Amniotic stem cell (primary cell): ENCODE results near the gene SEC61G.

ENCODE experiments used
- DNase-seq: peaks from one replicate; lab custom pipeline; 2025; lab: John Stamatoyannopoulos, UW

Gene SEC61G

DNA sequence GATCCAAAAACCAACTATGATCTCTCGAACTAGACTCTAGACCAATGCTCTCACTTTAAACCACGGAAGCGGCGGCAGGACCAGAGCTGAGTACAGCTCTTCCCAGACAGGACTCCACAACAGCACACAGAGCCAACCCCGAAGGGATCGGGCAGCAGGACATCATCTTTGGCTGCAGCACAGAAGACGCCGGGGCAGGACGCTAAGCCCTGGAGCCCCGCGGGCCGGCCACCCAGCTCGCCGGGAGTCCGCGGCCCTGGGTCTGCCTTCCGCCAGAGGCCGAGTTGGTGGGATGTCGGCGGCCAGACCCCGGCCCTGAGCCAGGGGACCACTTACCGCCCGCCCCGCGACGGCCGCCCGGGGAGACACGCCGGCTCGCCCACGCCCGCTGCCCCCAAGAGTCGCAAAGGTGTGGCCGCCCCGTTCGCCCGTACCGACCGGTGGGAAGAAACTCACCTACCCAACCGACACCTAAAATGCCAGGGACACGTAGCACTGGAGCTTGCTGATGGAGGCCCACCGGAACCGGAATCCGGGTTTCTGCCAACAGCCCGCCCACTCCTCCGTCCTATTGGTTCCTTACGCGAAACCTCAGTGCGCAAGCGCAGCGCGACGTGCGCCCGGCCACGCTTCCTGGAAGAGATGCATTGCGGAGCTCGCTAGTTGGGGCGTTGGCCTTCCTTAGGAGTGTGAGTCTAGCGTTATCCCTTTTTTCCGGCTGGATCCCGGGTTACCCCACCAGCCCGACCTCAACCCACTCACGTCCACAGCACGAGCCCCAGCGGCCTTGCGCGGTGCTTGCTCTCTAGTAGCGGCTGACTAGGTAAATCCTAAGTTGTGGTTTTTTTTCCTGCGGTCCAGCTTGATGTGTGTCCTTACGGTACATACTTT is at the start of gene SEC61G:
SEC61G (minus strand) TSS at position 510 of the 891 bp plus-strand sequence. CDS start 1,623 bp downstream, outside the sequence.
- peak; percentile 94 for DNase-seq

DNA sequence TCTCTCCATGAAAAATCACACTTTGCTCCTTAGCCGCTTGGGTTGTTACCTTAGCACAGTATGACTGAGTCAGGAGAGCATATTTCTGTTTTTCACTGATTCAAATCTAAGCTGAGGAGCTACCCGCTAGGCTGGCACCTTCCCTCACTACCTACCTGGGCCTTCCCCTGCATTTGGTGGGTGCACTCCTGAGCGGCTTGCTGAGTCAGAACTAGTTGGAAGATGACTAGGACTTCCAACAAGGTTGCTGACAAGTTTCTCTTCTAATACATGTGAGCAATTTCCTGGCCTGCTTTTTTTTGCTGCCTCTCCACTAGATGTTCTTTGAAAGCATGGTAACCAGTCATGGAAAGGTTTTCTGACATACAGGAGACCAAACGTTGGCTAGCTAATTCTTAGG is 43.8 kb upstream of the SEC61G start:
- DNase-seq: no peak

DNA sequence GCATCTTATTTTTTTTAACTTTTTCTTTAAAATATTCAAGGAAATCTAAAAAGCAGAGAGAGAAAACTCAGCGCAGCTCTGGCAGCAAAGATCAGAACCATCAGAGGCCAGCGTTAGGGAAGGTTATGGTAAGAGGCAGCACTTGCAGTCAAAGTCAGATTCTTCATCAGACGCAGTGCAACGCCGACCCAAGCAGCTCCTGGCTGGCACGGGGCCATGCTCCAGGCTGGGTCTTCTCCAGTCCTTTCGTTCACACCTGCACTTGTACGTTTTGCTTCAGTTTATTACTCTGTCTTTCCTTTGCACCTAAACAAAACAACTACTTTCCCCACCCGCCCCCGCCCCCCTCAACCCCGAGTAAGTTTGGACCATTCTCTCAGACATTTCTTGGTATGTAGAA is 43.1 kb upstream of the SEC61G start:
- no peak for DNase-seq

DNA sequence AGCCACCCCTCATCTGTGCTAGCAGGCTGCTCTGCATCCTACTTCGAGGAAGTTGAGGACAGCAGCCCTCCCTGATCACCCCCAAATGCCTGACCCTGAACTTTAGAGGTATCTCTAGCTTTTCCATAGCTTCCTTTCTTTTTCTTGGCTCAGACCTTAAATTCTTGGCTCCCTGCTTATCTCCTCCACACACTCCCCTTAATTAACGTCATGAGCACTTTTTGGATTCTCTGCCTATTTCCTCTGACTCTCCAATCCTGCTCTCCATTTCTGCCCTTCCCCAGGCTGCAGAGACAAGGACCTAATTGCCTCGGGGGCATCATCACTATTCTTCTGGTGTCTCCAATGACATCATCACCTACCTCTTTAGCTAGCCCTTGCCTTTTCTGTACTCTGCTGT is 40.8 kb upstream of the SEC61G start:
- no peak for DNase-seq

DNA sequence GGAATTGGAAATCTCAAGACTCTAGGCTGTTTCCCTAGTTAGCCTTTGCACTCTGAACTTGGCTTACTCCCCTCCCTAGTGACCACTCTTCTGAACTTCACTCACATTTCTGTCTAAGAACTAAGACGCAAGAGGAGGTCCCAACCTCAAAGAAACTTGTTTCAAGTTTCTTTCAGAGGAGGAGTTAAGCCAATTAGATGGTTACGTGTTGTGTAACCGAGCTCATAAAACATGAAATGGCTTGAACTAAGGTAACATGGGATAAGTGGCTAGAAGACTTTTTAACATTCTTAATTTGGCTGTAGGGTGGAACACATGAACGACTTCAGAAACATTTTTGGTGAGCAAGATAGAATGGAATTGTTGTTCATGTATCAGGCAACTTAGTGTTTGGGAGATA is 39.5 kb upstream of the SEC61G start:
- DNase-seq: no peak

DNA sequence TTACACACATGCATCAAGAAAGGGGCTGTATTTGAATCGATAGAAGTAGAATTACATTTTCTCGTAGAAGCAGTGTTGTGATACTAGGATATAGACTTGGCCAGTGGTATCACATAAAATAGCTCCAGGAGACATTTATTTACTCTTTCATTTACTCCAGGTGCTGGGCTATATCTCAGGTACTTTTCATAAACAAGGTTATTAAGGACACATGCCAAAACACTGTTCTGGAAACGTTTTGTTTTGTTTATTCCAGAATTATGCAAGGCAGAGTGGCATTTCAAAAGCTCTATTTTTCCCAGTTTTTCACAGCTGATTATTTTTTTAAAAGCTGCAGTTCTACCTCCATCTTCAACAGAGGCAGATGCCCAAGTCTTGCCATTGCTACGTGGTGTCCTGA is 37.8 kb upstream of the SEC61G start:
- DNase-seq: no peak

DNA sequence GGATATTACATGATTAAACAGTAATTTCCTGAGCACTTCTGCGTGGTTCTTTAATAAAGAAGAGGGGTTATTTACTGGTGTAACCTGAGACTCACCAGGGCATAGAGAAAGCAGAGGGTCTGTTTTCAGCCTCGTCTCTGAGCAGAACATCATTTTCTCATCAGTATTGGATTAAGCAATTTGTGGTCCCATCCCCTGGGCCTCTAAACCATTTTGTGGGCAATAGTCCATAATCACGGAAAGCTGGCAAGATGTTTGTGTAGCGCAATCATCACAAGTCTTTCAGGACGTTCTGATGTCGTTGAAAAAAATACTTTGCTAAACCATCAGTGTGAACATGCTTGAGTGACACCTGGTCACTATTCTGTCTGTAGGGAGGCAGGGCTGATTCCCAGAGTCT is 37.1 kb upstream of the SEC61G start:
- DNase-seq: no peak

DNA sequence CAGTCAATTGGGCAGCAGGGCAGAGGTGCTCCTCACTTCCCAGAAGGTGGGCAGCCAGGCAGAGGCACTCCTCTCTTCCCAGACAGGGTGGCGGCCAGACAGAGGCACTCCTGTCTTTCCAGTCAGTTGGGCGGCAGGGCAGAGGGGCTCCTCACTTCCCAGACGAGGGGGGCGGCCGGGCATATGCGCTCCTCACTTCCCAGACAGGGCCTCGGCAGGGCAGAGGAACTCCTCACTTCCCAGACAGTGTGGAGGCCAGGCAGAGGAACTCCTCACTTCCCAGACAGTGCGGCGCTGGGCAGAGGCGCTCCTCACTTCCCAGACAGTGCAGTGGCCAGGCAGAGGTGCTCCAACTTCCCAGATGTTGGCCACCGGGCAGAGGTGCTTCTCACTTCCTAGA is 33.4 kb upstream of the SEC61G start:
- no peak for DNase-seq

DNA sequence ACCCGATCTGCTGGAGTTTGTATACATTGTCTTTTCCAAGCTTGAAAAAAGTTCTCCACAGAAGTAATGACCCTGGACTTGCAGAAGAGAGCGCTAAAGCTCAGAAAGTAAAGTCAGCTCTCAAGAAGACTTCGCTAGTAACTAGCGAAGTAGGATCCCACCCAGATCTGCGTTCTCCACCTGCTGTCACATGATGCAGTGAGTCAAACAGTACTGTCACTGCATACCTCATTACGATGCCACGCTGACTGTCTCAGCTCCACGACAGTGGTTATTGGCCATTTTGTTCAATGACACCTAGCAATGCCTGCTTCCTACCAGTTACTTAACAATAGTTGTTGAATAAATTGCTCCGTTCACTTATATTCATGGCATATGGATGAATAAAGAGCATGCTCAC is 29.7 kb upstream of the SEC61G start:
- DNase-seq: peak; percentile 65

DNA sequence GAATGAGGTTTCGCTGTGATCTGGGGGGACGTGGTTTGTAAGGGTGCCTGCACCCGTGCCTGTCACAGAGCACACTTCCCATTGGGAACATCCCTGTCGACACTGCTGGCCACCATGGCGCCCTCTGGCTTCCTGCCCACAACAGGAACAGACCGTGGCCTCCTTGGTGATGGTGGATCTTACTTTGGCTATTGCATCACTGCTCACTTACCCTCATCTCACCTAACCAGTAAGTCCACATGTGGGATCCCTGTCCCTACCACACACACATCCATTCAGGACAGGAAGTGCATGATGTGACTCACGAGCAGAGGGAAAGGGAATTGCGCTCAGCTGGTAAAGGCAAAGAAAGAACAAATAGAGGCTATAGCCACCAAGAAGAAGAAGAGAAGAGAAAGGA is 26.2 kb upstream of the SEC61G start:
- no peak for DNase-seq

DNA sequence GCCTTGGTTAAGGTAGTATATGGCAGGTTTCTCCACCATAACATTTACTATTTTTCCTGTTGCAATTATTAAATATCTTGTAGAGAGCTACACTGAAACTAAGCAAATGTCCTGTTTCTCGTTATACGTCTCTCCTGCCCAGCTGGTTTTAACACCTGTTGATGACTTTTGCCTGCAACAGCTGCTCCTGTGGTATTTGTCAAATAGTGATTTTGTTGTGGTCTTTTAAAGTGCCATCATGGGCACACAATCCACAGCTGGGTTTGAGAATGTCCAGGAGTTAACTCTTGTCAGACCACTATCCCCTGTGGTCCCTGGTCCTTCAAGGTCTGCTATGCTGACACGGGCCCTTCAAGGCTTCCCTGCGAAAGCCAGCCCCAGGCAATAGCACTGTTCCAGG is 24.9 kb upstream of the SEC61G start:
- no peak for DNase-seq

DNA sequence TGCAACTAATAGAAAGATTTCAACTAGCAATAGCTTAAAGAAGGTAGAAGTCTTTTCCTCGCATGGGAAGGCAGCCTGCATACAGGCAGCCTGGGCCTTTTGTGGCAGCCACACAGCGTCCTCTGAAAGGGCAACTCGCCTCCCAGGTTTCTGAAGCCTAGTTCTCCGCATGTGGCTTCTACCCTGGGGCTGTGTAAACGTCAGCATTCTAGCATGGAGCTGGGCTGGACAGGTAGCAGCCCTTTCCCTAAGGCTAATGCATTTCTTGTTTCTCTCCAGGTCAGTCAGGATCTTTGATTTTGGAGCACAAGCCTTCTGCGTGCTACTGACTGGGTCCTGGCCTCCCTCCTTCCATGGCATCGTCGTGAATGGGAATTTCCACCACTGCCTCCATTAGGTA is 23.8 kb upstream of the SEC61G start:
- DNase-seq: no peak

DNA sequence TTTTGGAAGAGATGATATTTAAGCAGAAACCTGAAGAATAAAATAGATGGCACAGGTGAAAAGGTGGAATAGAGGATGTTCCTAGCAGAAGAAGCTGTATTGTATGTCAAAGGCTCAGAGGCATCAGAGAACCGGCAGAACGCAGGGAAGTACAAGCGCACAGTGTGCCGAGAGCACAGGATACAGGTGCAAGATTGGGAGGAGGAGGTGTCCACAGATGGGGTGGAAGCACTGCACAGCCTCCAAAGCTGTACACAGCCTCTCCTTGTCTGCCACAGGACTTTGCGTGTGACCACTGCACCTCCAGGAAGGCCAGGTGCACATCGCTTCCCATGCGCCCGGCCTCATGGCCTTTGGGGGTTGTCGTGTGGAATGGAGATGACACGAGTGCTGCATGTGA is 23.3 kb upstream of the SEC61G start:
- no peak for DNase-seq

DNA sequence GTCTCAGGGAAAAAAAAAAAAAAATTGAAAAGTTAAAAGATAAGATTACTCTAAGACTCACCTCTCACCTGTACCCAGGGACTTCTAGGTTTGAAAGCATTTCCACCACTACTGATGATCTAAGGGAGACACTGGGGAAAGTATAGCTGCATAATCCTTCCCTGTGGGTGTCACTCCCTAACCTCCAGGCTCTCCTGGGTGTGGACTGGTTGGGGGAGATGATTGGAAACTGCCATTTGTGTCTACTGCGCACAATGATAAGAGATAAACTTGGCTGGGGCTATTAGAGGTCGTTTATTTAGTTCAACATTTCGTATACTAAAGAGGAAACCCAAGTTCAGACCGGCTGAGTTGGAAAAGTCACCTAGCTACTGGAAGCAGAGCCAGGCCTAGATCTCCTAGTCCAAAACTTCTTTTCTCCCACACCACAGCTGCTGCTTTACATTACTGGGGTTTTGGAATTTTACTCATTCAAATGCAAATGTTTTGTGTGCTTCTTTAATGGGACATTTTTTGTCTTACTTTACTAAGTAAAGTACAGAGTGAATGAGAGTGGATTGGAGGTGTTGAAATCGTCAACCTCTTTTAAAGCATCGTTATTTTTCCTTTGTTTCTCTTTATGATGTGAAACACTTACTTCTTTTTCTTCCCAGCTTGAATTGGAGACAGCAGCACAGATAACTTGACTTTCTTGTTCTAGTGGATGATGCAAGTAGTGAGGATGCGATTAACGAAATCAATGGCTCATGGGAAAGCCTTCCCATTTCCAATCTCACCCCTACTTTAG is 22.3 kb upstream of the SEC61G start:
- DNase-seq: no peak

DNA sequence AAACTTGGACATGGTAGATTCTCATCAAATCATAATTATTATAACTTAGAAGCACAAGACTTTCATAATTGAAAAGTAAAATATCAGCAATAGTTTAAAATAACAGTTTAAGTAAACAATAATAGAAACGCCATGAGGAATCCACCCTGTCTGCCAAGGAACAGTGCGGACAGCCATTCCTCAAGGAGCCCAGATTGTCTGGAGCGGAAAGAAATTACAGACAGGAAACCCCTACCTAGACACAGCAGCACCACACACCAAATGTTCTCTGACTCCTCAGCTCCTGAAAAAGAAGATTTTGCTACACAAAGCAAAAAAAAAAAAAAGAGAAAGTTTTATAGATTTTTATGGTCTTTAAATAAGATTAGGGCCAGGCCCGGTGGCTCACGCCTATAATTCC is 21.5 kb upstream of the SEC61G start:
- no peak for DNase-seq

DNA sequence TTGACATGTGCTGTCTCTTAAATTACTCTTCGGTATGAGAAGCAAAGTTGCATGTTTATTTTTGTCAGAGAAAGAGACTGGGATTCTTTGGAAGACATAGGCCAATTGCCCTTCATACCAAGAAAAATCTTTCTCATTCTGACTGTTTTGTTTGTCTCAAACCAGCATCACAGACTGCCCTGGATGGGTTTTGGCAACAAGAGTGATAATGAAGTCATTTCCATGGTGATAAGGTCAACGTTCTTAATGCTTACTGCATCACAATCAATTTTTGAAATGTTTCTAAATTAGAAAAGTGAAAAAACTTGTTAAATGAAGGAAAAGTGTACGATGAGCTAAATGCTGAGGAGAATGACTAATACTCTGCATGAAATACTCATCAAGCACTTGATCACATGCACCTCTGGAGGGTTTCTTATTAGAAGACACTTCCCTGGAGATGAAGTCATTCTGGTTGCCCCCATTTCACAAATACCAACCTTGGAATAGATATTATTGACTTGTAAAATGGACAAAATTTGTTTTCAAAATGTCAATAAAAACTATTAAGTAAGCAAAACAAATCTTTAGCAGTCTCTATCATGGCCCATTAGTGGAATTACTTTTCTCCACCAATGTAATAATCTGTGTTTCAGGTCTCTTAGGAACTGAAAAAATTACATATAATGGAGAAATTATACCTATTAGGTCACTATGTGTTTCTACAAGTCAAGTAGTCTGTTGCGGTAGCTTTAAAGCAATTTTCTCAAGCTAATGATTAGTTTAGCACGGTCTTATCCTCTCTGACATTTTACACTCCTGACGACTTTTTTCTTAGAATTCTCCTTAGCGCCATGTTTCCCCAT is 19.9 kb upstream of the SEC61G start:
- no peak for DNase-seq

DNA sequence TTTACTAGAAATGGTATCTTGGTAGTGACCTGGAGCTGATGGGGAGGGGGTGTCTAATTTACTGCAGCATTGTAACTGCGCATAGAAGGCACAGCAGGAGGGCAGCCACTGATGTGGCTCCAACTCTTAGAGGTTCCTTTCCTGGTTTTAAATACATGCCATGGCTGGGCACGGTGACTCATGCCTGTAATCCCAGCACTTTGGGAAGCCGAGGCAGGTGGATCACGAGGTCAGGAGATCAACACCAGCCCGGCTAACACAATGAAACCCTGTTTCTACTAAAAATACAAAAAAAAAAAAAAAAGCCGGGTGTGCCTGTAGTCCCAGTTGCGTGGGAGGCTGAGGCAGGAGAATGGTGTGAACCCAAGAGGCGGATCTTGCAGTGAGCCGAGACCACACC is 19.2 kb upstream of the SEC61G start:
- no peak for DNase-seq

DNA sequence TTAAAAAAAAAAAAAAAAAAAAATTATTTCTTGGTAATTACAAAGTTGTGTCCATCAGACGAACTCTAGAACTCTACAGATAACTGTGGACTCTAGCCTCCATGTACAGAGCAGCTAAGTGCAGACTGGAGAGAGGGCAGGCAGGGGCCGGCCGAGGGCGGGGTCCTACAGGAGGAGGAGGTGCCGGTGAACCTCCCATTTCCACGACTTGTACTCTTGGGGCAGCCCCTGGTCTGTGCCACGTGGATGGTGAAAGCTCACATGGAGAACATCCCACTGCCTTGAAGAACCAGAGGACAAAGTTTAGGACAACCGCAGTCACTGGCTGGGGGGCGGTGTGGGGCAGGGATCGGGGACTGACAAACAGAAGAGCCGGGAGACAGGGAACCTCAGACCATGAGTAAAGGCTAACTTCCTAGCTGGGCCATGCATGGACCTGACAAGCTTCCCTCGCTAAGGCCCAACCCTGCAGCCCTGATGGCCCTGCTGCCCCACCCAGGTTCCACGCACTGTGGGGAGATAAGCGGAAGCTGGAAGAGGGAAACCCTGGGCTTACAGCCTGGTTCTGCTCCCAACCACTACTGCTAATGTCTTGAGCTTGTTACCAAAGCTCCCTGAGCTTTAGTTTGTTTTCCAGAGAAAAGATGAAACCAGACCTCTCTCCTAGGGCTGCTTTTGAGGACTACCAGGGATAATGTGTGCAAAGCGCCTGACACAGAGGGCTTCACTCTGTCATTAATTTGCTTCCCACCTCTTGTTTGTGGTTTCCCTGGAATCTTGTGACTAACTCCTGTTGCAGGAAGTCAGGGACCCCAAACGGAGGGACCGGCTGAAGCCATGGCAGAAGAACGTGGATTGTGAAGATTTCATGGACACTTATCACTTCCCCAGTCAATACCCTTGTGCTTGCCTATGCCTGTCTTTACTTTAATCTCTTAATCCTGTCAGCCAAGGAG is 16.1 kb upstream of the SEC61G start:
- no peak for DNase-seq

DNA sequence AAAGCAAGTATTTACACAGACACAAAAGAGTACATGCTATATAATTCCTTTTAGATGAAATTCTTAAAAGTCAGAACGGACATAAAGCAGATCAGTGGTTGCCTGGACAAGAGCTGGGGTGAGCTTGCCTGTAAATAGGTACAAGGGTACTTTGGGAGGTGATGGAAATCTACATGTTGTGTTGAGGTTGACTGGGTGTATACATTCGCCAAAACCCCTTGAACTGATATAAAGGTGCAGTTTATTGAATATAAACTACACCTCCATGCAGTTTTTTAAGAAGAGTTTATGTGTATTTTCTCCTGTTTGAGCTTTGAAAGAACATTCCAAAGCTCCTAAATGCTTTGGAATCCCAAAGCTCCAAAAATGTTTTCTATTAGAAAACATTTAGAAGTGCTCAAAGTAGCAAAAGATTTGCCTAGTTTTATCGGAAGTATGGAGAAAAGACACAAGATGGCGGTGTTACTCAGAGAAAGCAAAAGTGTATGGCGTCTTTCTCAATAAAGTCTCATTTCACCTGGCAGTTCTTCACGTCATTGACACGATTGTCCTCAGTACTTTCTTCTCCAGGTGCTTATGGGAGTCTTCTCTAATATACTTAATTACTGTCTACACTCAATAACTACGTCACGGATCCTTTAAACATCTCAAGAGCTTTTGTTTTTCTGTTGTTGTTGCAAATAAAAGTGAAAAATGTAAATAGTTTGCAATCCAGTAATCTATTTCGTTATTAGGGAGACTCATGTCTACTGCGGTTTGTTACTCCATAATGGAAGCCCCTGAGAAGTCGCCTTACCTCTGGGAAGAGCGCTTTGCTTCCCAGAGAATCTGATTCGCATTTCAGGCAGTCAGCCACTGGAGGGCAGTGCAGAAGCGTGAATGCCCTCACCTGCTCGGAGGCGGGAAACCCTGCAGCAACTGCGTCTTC is 14.7 kb upstream of the SEC61G start:
- DNase-seq: peak; percentile 49

DNA sequence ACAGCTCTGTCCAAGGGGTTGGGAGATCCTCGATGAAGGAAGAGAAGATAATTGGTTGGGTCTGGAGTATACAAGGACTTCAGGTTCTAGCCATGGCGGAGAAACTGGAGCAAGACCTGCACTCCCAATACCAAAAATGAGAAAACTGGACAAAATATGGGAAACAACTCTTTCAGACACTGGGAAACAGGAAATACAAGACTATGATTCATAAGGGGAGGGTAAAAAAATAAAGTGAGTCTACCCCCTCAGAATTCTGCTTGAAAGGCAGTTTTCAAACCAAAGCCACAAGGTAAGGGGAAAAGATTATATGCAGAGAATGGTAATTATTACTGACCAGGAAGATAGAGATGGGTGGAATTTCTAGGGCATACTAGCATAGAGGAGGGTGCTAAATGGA is 10.2 kb upstream of the SEC61G start:
- no peak for DNase-seq
